Measurements from ENCODE around the gene PLA1A. TPM values are rescaled to one million over a fixed set of nuclear protein-coding genes. Genes with fewer than 3 reads are reported as not detected.
A peak's percentile ranks its signal among the peaks of the same experiment; 100 is the strongest.

The PLA1A gene
- polyA plus RNA-seq, 1 of the 3 experiments (the other 2 are of a cell fraction): not detected

DNA sequence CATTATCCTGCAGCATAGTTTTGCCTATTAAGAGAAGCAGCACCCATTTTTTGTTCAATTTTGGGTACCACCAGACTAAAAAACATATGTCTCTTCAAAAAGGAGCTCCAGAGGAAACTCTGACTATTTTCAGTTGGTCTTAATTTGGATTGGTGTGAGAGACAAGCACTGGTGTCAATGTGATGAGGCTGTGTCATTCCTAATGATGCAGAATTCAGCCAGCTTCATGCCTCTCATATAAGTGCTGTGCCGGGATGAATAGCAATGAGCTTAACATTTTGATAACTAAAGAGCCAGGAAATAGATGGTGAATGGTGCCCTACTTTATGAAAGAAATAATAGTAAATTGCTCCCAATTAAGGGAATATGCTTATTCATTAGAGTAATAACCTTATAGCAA, 46.8 kb downstream of the PLA1A start:
- Histone ChIP-seq H3K9me3 (no peaks in the 10 kb centered on the region), H3F3A (replicated peaks; ENCODE audit: insufficient read depth) (peaks cover 22% of the 10 kb centered on the region), H2AFZ (ENCODE audit: low read depth) (no peak overlapping the region), H3K4me2 (no peak overlapping the region), H3K79me2 (ENCODE audit: insufficient read depth) (no peaks in the 10 kb centered on the region), H3K9me2 (no peaks in the 10 kb centered on the region), H4K20me1 (ENCODE audit: insufficient read depth) (no peaks in the 10 kb centered on the region), H3K9ac (no peak overlapping the region; the same call in 1 of the 2 replicates), H3K4me3 (ENCODE audit: low read depth in 2 of 2, low read length in 1 of 2) (no peak overlapping the region), H3K27ac (ENCODE audit: low read depth in 2 of 2, low read length in 1 of 2) (peak overlapping the region in 1 of 2 experiments; percentile 91; a peak in 2 of 4 replicates), H3K27me3 (ENCODE audit: insufficient read depth) (no peaks in the 10 kb centered on the region), H3K36me3 (replicated peaks in 1 of 2; ENCODE audit: control insufficient read depth in 1 of 2, insufficient read depth in 2 of 2, low read length in 1 of 2) (peaks cover 4 to 19% of the 10 kb centered on the region in 2 experiments), H3K4me1 (ENCODE audit: control insufficient read depth in 1 of 2, insufficient read depth in 2 of 2, low read depth in 1 of 2, low read length in 1 of 2) (peaks cover 15 to 24% of the 10 kb centered on the region in 2 experiments)
- 83% methylated on average over 1 of the region's 1 CpG for WGBS (ENCODE audit: low lambda C conversion rate)
- DNase-seq: no peak
- ChIA-PET CTCF (no interaction called here), POLR2A (no interaction called here)
- TF ChIP-seq, protein P1, sequence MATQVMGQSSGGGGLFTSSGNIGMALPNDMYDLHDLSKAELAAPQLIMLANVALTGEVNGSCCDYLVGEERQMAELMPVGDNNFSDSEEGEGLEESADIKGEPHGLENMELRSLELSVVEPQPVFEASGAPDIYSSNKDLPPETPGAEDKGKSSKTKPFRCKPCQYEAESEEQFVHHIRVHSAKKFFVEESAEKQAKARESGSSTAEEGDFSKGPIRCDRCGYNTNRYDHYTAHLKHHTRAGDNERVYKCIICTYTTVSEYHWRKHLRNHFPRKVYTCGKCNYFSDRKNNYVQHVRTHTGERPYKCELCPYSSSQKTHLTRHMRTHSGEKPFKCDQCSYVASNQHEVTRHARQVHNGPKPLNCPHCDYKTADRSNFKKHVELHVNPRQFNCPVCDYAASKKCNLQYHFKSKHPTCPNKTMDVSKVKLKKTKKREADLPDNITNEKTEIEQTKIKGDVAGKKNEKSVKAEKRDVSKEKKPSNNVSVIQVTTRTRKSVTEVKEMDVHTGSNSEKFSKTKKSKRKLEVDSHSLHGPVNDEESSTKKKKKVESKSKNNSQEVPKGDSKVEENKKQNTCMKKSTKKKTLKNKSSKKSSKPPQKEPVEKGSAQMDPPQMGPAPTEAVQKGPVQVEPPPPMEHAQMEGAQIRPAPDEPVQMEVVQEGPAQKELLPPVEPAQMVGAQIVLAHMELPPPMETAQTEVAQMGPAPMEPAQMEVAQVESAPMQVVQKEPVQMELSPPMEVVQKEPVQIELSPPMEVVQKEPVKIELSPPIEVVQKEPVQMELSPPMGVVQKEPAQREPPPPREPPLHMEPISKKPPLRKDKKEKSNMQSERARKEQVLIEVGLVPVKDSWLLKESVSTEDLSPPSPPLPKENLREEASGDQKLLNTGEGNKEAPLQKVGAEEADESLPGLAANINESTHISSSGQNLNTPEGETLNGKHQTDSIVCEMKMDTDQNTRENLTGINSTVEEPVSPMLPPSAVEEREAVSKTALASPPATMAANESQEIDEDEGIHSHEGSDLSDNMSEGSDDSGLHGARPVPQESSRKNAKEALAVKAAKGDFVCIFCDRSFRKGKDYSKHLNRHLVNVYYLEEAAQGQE (IDR thresholded peaks at IDR 0.05; ENCODE audit: low read depth, low read length): no peak
- TF ChIP-seq GABPA (IDR thresholded peaks at IDR 0.05; ENCODE audit: low read depth): no peak
- no peak for TF ChIP-seq EP300 (IDR thresholded peaks at IDR 0.05; ENCODE audit: borderline replicate concordance in 1 of 2, low read depth in 1 of 2, low read length in 1 of 2)
- TF ChIP-seq JUND (IDR thresholded peaks at IDR 0.05): no peak
- TF ChIP-seq, protein P2, sequence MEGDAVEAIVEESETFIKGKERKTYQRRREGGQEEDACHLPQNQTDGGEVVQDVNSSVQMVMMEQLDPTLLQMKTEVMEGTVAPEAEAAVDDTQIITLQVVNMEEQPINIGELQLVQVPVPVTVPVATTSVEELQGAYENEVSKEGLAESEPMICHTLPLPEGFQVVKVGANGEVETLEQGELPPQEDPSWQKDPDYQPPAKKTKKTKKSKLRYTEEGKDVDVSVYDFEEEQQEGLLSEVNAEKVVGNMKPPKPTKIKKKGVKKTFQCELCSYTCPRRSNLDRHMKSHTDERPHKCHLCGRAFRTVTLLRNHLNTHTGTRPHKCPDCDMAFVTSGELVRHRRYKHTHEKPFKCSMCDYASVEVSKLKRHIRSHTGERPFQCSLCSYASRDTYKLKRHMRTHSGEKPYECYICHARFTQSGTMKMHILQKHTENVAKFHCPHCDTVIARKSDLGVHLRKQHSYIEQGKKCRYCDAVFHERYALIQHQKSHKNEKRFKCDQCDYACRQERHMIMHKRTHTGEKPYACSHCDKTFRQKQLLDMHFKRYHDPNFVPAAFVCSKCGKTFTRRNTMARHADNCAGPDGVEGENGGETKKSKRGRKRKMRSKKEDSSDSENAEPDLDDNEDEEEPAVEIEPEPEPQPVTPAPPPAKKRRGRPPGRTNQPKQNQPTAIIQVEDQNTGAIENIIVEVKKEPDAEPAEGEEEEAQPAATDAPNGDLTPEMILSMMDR (IDR thresholded peaks at IDR 0.05): no peak
- TF ChIP-seq RFX5 (IDR thresholded peaks at IDR 0.05; ENCODE audit: low read length): no peak
- no peak for TF ChIP-seq EZH2phosphoT487 (IDR thresholded peaks at IDR 0.05; ENCODE audit: borderline replicate concordance, low read depth)
- TF ChIP-seq TCF12 (IDR thresholded peaks at IDR 0.05): no peak
- TF ChIP-seq SMC3 (IDR thresholded peaks at IDR 0.05; ENCODE audit: low read depth, low read length): no peak
- TF ChIP-seq POLR2AphosphoS5 (IDR thresholded peaks at IDR 0.05; ENCODE audit: low read depth, low read length): no peak
- TF ChIP-seq YY1 (IDR thresholded peaks at IDR 0.05; ENCODE audit: low read depth): no peak
- TF ChIP-seq TEAD4 (IDR thresholded peaks at IDR 0.05; ENCODE audit: borderline replicate concordance, insufficient read depth): no peak
- no peak for TF ChIP-seq ELF1 (IDR thresholded peaks at IDR 0.05)
- TF ChIP-seq, protein P3, sequence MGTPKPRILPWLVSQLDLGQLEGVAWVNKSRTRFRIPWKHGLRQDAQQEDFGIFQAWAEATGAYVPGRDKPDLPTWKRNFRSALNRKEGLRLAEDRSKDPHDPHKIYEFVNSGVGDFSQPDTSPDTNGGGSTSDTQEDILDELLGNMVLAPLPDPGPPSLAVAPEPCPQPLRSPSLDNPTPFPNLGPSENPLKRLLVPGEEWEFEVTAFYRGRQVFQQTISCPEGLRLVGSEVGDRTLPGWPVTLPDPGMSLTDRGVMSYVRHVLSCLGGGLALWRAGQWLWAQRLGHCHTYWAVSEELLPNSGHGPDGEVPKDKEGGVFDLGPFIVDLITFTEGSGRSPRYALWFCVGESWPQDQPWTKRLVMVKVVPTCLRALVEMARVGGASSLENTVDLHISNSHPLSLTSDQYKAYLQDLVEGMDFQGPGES (IDR thresholded peaks at IDR 0.05; ENCODE audit: low read depth, low read length): no peak
